Retinal pigment epithelial cell (primary cell): Measurements from ENCODE around the gene UCHL5.
A peak's percentile ranks its signal among the peaks of the same experiment; 100 is the strongest.

Experiments used
- DNase-seq: peaks from one replicate; pipeline ENCODE4 v3.0.0-alpha.2; 2010; ENCODE audit warnings: low read depth
- H3K4me3 ChIP-seq: 2 replicates; pipeline ENCODE4 v1.5.1; 2011; ENCODE audit warnings: mild to moderate bottlenecking, low read length, control low read depth, moderate library complexity
- CTCF ChIP-seq: conservative IDR thresholded peaks from 2 replicates; pipeline ENCODE4 v1.5.1; 2011; ENCODE audit warnings: low read depth, low read length, control low read depth, inconsistent platforms

Gene UCHL5

GRCh38 chr1:193025218-193025617 lies 33.9 kb downstream of the UCHL5 start:
- DNase-seq: no peak
- TF ChIP-seq CTCF: no peak

GRCh38 chr1:193019442-193020026 lies 39.6 kb downstream of the UCHL5 start:
- no peak overlapping the region for H3K4me3 ChIP-seq
- peak; percentile 15 for DNase-seq
- peak; percentile 38 for TF ChIP-seq CTCF

More at GRCh38 chr1:193025218-193025617, 33.9 kb downstream of the UCHL5 start:
- no peak overlapping the region for H3K4me3 ChIP-seq

GRCh38 chr1:193016788-193017187 lies 42.4 kb downstream of the UCHL5 start:
- H3K4me3 ChIP-seq: no peak overlapping the region
- TF ChIP-seq CTCF: no peak
- DNase-seq: no peak

- DNase-seq: no peak
- H3K4me3 ChIP-seq: no peak overlapping the region
- no peak for TF ChIP-seq CTCF
Measured at GRCh38 chr1:193014400-193014799, 44.8 kb downstream of the UCHL5 start.

- DNase-seq: no peak
- no peak for TF ChIP-seq CTCF
- H3K4me3 ChIP-seq: no peak overlapping the region
Measured at GRCh38 chr1:193013707-193014106, 45.5 kb downstream of the UCHL5 start.

GRCh38 chr1:193013005-193013404 lies 46.2 kb downstream of the UCHL5 start:
- TF ChIP-seq CTCF: no peak
- H3K4me3 ChIP-seq: no peak overlapping the region
- DNase-seq: no peak

GRCh38 chr1:193011406-193011805 lies 47.8 kb downstream of the UCHL5 start:
- no peak for TF ChIP-seq CTCF
- no peak overlapping the region for H3K4me3 ChIP-seq
- DNase-seq: no peak
